H1 (cell line): Measurements from ENCODE around the gene CAST. TPM values are rescaled to one million over a fixed set of nuclear protein-coding genes. Genes with fewer than 3 reads are reported as not detected.

ENCODE experiments used
- CTCF ChIA-PET: fragments of 300-600 bp; sonication (Branson Sonifier 250); formaldehyde crosslinking; loops from one replicate; lab custom pipeline; 2021; ENCODE audit not compliant: partially characterized antibody; lab: Charles Lee
- POLR2A ChIA-PET: fragments of 300-600 bp; sonication (Branson Sonifier 250); formaldehyde crosslinking; loops from one replicate; lab custom pipeline; 2021; ENCODE audit warnings: inconsistent platforms; ENCODE audit not compliant: partially characterized antibody; lab: Charles Lee
- DNase-seq, 2 experiments: peaks; one replicate each; pipeline versions ENCODE4 v3.0.0 to v3.0.0-alpha.2; 2010 to 2022; ENCODE audit warnings: low spot score in 2 of 2, low read depth in 1 of 2, mixed read lengths in 1 of 2
- FAIRE-seq: peaks from 2 replicates; lab custom pipeline; 2011; peaks lifted over from hg19 to GRCh38; lab: Jason Lieb, UNC
- H2AFZ ChIP-seq: 2 replicates; pipeline ENCODE4 v1.8.1; 2012; ENCODE audit warnings: low read length, inconsistent platforms
- H2AK5ac ChIP-seq: 2 replicates; pipeline ENCODE4 v1.6.1; 2013; ENCODE audit warnings: low read depth, low read length
- H2BK120ac ChIP-seq: replicated peaks from 2 replicates; pipeline ENCODE3; 2013; ENCODE audit warnings: low read depth, low read length, inconsistent platforms
- H2BK12ac ChIP-seq: 2 replicates; pipeline ENCODE4 v1.6.1; 2013; ENCODE audit warnings: low read depth, low read length
- H2BK15ac ChIP-seq: 2 replicates; pipeline ENCODE4 v1.6.1; 2013; ENCODE audit warnings: low read length
- H2BK20ac ChIP-seq: 2 replicates; pipeline ENCODE4 v1.6.1; 2013; ENCODE audit warnings: low read length
- H2BK5ac ChIP-seq: 2 replicates; pipeline ENCODE4 v1.6.1; 2013; ENCODE audit warnings: low read depth, low read length
- H3K14ac ChIP-seq: 2 replicates; pipeline ENCODE4 v1.6.1; 2013; ENCODE audit warnings: inconsistent platforms; ENCODE audit not compliant: insufficient read length
- H3K18ac ChIP-seq: 2 replicates; pipeline ENCODE4 v1.6.1; 2013; ENCODE audit warnings: low read length; ENCODE audit errors: extremely low read depth
- H3K23ac ChIP-seq: 2 replicates; pipeline ENCODE4 v1.6.1; 2013; ENCODE audit warnings: inconsistent platforms; ENCODE audit not compliant: insufficient read length
- H3K23me2 ChIP-seq: 2 replicates; pipeline ENCODE4 v1.6.1; 2013; ENCODE audit warnings: low read depth, low read length
- H3K27ac ChIP-seq: 2 replicates; pipeline ENCODE4 v1.6.1; 2011; ENCODE audit warnings: low read depth, low read length, inconsistent platforms
- H3K27me3 ChIP-seq, 4 experiments: replicated peaks in 1 of 4; 1 replicate in 1 of 4; 2 replicates in 3 of 4; pipeline versions ENCODE4 v1.6.1 to v1.8.1; 2011 to 2013; ENCODE audit warnings: low read length in 3 of 4, mild to moderate bottlenecking in 3 of 4, inconsistent platforms in 2 of 4, mixed read lengths in 2 of 4, moderate library complexity in 1 of 4; ENCODE audit not compliant: control insufficient read depth in 3 of 4, insufficient read depth in 3 of 4; ENCODE audit errors: extremely low read depth in 1 of 4
- H3K36me3 ChIP-seq, 4 experiments: 2 replicates each; pipeline versions ENCODE4 v1.6.1 to v1.8.1; 2011 to 2013; ENCODE audit warnings: mild to moderate bottlenecking in 4 of 4, low read length in 3 of 4, moderate library complexity in 2 of 4, control low read depth in 1 of 4, inconsistent platforms in 1 of 4; ENCODE audit not compliant: insufficient read depth in 4 of 4, control insufficient read depth in 2 of 4
- H3K4ac ChIP-seq: replicated peaks from 2 replicates; pipeline ENCODE3; 2013; ENCODE audit warnings: low read length, low read depth, mixed read lengths, inconsistent platforms; ENCODE audit not compliant: insufficient read length
- H3K4me1 ChIP-seq, 4 experiments: replicated peaks in 1 of 4; 1 replicate in 1 of 4; 2 replicates in 3 of 4; pipeline versions ENCODE4 v1.6.1 to v1.8.1; 2011 to 2013; ENCODE audit warnings: low read length in 3 of 4, inconsistent platforms in 2 of 4, mixed read lengths in 1 of 4; ENCODE audit not compliant: insufficient read depth in 4 of 4, control insufficient read depth in 3 of 4
- H3K4me2 ChIP-seq, 2 experiments: 2 replicates each; pipeline versions ENCODE4 v1.6.1 to v1.8.1; 2011 to 2013; ENCODE audit warnings: low read depth in 2 of 2, low read length in 2 of 2, control low read depth in 1 of 2, inconsistent platforms in 1 of 2, mild to moderate bottlenecking in 1 of 2; ENCODE audit not compliant: insufficient read depth in 1 of 2
- H3K4me3 ChIP-seq, 4 experiments: fragments of 200-600, 300-600 bp in 1 of 4; sonication (generic), shearing (Covaris generic), sonication (Bioruptor Twin) in 1 of 4; 2 replicates each; pipeline versions ENCODE4 v1.5.1 to v1.8.1; 2011 to 2016; ENCODE audit warnings: low read length in 4 of 4, low read depth in 3 of 4, control low read depth in 2 of 4, inconsistent platforms in 2 of 4, mild to moderate bottlenecking in 2 of 4, mixed read lengths in 1 of 4, moderate library complexity in 1 of 4; ENCODE audit not compliant: insufficient read depth in 2 of 4; ENCODE audit errors: extremely low read depth in 1 of 4
- H3K56ac ChIP-seq: replicated peaks from 2 replicates; pipeline ENCODE3; 2013; ENCODE audit warnings: low read depth, mild to moderate bottlenecking, mixed read lengths, low read length, inconsistent platforms; ENCODE audit not compliant: insufficient read length
- H3K79me1 ChIP-seq: 2 replicates; pipeline ENCODE4 v1.6.1; 2013; ENCODE audit warnings: low read depth, low read length, control low read depth
- H3K79me2 ChIP-seq, 2 experiments: 2 replicates each; pipeline versions ENCODE4 v1.6.1 to v1.8.1; 2012 to 2013; ENCODE audit warnings: low read length in 2 of 2, mild to moderate bottlenecking in 2 of 2, inconsistent platforms in 1 of 2; ENCODE audit not compliant: insufficient read depth in 2 of 2, control insufficient read depth in 1 of 2
- H3K9ac ChIP-seq, 4 experiments: replicated peaks in 1 of 4; 1 replicate in 1 of 4; 2 replicates in 3 of 4; pipeline versions ENCODE4 v1.6.1 to v1.8.1; 2011 to 2013; ENCODE audit warnings: low read depth in 3 of 4, low read length in 3 of 4, control low read depth in 2 of 4, mild to moderate bottlenecking in 2 of 4, moderate library complexity in 2 of 4, inconsistent platforms in 1 of 4; ENCODE audit errors: extremely low read depth in 1 of 4
- H3K9me3 ChIP-seq, 2 experiments: 2 replicates each; pipeline versions ENCODE4 v1.6.1 to v1.8.1; 2012 to 2013; ENCODE audit warnings: mild to moderate bottlenecking in 2 of 2, moderate library complexity in 2 of 2, control low read depth in 1 of 2, inconsistent platforms in 1 of 2, low read depth in 1 of 2, low read length in 1 of 2, mixed read lengths in 1 of 2; ENCODE audit not compliant: insufficient read depth in 2 of 2
- H4K20me1 ChIP-seq, 2 experiments: replicated peaks in 1 of 2; 2 replicates each; pipeline versions ENCODE3 to v1.8.1; 2011 to 2013; ENCODE audit warnings: inconsistent platforms in 2 of 2, low read length in 2 of 2, mild to moderate bottlenecking in 1 of 2; ENCODE audit not compliant: insufficient read depth in 2 of 2, control insufficient read depth in 1 of 2
- H4K5ac ChIP-seq: 2 replicates; pipeline ENCODE4 v1.6.1; 2013; ENCODE audit warnings: low read length, low read depth, mixed read lengths, inconsistent platforms; ENCODE audit not compliant: insufficient read length
- H4K8ac ChIP-seq: 2 replicates; pipeline ENCODE4 v1.8.0; 2013; ENCODE audit warnings: mild to moderate bottlenecking, moderate library complexity, low read length, inconsistent platforms; ENCODE audit not compliant: insufficient read depth; ENCODE audit errors: extremely low read depth
- H4K91ac ChIP-seq: replicated peaks from 2 replicates; pipeline ENCODE3; 2013; ENCODE audit warnings: low read length, mixed read lengths, inconsistent platforms; ENCODE audit not compliant: insufficient read length
- EP300 ChIP-seq, 2 experiments: IDR thresholded peaks; 1 replicate in 1 of 2; 2 replicates in 1 of 2; pipeline ENCODE4 v1.6.1; 2011 to 2012; ENCODE audit warnings: low read depth in 2 of 2, low read length in 2 of 2, mild to moderate bottlenecking in 2 of 2, borderline replicate concordance in 1 of 2, inconsistent platforms in 1 of 2, moderate library complexity in 1 of 2
- GABPA ChIP-seq: IDR thresholded peaks from 2 replicates; pipeline ENCODE4 v1.6.1; 2011; ENCODE audit warnings: mild to moderate bottlenecking, low read length, moderate library complexity, borderline replicate concordance; ENCODE audit not compliant: insufficient read depth
- HDAC2 ChIP-seq, 2 experiments: fragments of 300-600 bp in 1 of 2; sonication (generic) in 1 of 2; IDR thresholded peaks; 2 replicates each; pipeline ENCODE4 v1.6.1; 2011 to 2012; ENCODE audit warnings: low read depth in 2 of 2, low read length in 2 of 2, mild to moderate bottlenecking in 2 of 2, moderate library complexity in 2 of 2, borderline replicate concordance in 1 of 2, inconsistent platforms in 1 of 2
- SIRT6 ChIP-seq: IDR thresholded peaks from one replicate; pipeline ENCODE4 v1.7.1; 2012; ENCODE audit warnings: low read length, inconsistent platforms
- SRF ChIP-seq: IDR thresholded peaks from 2 replicates; pipeline ENCODE4 v1.6.1; 2011; ENCODE audit warnings: mild to moderate bottlenecking, low read depth, low read length, moderate library complexity
- WGBS, 2 experiments: shearing (Covaris generic) in 1 of 2; methylation state at CpG; one replicate each; pipeline versions ENCODE4 v1.1.6 to v1.1.7; 2013 to 2015; ENCODE audit warnings: low lambda C conversion rate in 2 of 2, mixed read lengths in 2 of 2, inconsistent platforms in 1 of 2, low coverage in 1 of 2, missing lambda C conversion rate in 1 of 2; ENCODE audit not compliant: insufficient replicate concordance in 2 of 2, insufficient coverage in 1 of 2, insufficient read length in 1 of 2; ENCODE audit errors: extremely low coverage in 1 of 2, missing lambda C conversion rate in 1 of 2; 5-methylcytosine and 5-hydroxymethylcytosine counted together
- polyA plus RNA-seq, 7 experiments: library from polyadenylated mRNA; depleted of rRNA in 3 of 7; stranded (reverse) in 5 of 7; unstranded in 2 of 7; fragments of >200 nt in 5 of 7; fragments of 200-250 nt in 2 of 7; gene quantifications; 1 replicate in 5 of 7; 2 replicates in 1 of 7; 4 replicates in 1 of 7; pipeline versions ENCODE4 v1.2.1 to v1.2.3, GENCODE V29; 2011 to 2013; ENCODE audit warnings: missing spikeins in 2 of 7, mixed read lengths in 2 of 7
- total RNA-seq: library from RNA; stranded (reverse); fragmentation: NEBNext Ultra II Directional; extraction: Animal tissue kit (Norgen Biotek cat#: 25700); gene quantifications from 2 replicates; pipeline ENCODE4 v1.2.1, GENCODE V29; 2021
- TF ChIP-seq, protein P1 (sequence below): IDR thresholded peaks from 2 replicates; pipeline ENCODE4 v1.6.1; 2012; ENCODE audit warnings: inconsistent platforms
- TF ChIP-seq, protein P2 (sequence below): IDR thresholded peaks from 2 replicates; pipeline ENCODE4 v1.6.1; 2012; ENCODE audit warnings: inconsistent platforms

Gene CAST
- total and polyA plus RNA-seq, 2 of the 8 experiments (the other 6 are each of a cell fraction or from before 2014, with no cell fraction given): 9.0 to 48.2 TPM

DNA sequence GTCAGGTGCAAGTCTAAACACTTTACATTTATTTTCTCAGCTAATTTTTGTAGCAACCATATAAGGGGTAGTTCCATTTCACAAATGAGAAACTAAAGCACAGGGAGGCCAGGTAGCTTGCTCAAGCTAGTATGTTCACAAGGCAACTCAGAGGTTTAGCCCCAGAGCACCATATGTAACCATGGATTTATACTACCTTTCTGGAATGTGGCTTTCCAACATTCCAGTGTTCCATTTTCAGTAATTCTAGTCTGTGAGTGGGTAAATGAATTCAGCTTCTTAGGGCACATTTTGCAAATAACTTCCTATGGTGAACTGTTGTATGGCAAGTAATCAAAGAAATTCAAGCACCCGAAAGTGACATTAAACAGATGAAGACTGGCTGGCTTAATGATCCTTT is 25.0 kb upstream of the CAST start:
- no peaks in the 10 kb centered on the region for H3K9me3 ChIP-seq
- no peak overlapping the region for H2AK5ac ChIP-seq
- H3K56ac ChIP-seq: no peak overlapping the region
- no peak overlapping the region for H3K23ac ChIP-seq
- no peak overlapping the region for H3K27ac ChIP-seq
- FAIRE-seq (no peak), DNase-seq (no peak)
- H3K79me1 ChIP-seq: no peaks in the 10 kb centered on the region
- no peak overlapping the region for H2BK15ac ChIP-seq
- WGBS, 2 experiments: 90% methylated on average over 1 of the region's 1 CpG; no CpG with 5 or more reads in 1 of the 2 experiments
- ChIA-PET POLR2A (interaction anchor here (1.1 kb wide), 1 partner anchor 26 kb away, joined by 4 read pairs; no protein-coding TSS in a partner anchor), CTCF (interaction anchor here (0.7 to 2.0 kb wide), 6 partner anchors 11 to 23 kb away, joined by 3 to 7 read pairs (median 4); no protein-coding TSS in a partner anchor)
- no peak overlapping the region for H3K9ac ChIP-seq
- H4K20me1 ChIP-seq: no peaks in the 10 kb centered on the region
- no peaks in the 10 kb centered on the region for H3K27me3 ChIP-seq
- no peak overlapping the region for H3K14ac ChIP-seq
- no peak overlapping the region for H2BK20ac ChIP-seq
- no peak overlapping the region for H4K5ac ChIP-seq
- no peak overlapping the region for H4K91ac ChIP-seq
- H2AFZ ChIP-seq: no peak overlapping the region
- no peaks in the 10 kb centered on the region for H3K23me2 ChIP-seq
- no peak overlapping the region for H2BK5ac ChIP-seq
- H3K18ac ChIP-seq: no peak overlapping the region
- no peak overlapping the region for H3K4ac ChIP-seq
- H3K4me1 ChIP-seq: peaks cover 0 to 3% (median 0%) of the 10 kb centered on the region in 4 experiments; a peak in 2 of 7 replicates
- no peak overlapping the region for H3K4me2 ChIP-seq
- H3K36me3 ChIP-seq: no peaks in the 10 kb centered on the region
- no peaks in the 10 kb centered on the region for H3K79me2 ChIP-seq
- H3K4me3 ChIP-seq: no peak overlapping the region
- no peak overlapping the region for H4K8ac ChIP-seq
- H2BK120ac ChIP-seq: no peak overlapping the region
- no peak overlapping the region for H2BK12ac ChIP-seq
- no peak for TF ChIP-seq SRF
- TF ChIP-seq, protein P1, sequence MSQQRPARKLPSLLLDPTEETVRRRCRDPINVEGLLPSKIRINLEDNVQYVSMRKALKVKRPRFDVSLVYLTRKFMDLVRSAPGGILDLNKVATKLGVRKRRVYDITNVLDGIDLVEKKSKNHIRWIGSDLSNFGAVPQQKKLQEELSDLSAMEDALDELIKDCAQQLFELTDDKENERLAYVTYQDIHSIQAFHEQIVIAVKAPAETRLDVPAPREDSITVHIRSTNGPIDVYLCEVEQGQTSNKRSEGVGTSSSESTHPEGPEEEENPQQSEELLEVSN: no peak
- no peak for TF ChIP-seq GABPA
- TF ChIP-seq HDAC2 (IDR thresholded peaks at IDR 0.05; ENCODE audit: borderline replicate concordance in 1 of 2, low read depth in 2 of 2, low read length in 2 of 2): no peak
- TF ChIP-seq SIRT6: no peak
- TF ChIP-seq EP300 (IDR thresholded peaks at IDR 0.05; ENCODE audit: borderline replicate concordance in 1 of 2, low read depth in 2 of 2, low read length in 2 of 2): no peak
- TF ChIP-seq, protein P2, sequence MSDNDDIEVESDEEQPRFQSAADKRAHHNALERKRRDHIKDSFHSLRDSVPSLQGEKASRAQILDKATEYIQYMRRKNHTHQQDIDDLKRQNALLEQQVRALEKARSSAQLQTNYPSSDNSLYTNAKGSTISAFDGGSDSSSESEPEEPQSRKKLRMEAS: no peak
